ENCODE measurements around the gene CALCR.

The CALCR gene

DNA sequence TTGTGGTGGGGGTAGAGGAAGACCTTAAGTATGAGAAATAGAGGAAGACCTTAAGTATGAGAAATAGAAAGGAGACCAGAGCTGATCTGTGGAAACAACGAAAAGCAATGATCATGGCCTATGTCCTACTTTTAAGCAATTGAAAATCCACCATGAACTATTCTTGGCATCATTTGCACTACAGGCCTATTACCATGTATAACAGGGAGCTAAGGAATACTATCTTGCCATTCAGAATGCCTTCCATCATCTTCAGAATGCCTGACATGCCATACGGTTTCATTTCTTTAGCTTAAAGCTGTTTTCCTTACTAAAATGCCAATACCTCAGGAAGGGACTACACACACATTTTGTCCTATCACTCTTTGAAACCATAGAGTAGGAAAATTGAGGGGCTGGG lies 127.0 kb downstream of the CALCR start:
- DNase-seq (ENCODE audit: low read depth): no peak

- peak; percentile 7 for DNase-seq (ENCODE audit: low read depth)
Measured at GRCh38 chr7:93442478-93443224, 131.9 kb downstream of the CALCR start.

DNA sequence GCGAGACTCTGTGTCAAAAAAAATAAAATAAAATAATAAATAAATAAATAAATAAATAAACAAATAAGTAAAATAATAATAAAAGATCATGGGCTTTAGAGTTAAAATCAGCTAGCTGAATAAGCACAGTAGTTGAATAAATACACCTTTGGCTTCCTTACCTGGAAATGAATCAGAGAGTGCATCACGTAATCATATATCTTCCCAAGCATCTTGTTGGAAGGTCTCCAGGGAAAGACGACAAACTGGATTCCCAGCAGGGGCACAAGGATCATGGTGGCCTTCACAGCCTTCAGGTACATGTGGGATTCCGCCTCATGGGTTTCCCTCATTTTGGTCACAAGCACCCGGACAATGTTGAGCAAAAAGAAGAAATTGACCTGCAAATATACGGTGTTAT lies 138.7 kb downstream of the CALCR start:
- DNase-seq (ENCODE audit: low read depth): no peak

DNA sequence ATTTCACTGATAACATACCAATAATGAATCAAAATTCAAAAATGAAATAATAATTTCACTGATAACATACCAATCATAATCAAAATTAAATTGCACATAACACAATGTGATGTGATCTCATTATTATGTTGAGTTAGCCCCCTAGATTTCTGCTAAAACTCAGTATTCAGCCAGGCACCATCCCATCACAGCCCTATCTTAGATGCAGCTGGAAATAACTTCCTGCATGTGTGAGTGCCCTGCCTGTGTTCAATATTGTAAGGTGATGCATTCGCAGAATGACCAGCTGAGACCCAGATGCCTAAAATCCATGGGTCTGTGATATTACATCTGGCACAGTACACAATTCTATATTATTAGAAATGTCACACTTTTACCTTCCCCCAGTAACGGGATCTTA lies 142.4 kb downstream of the CALCR start:
- no peak for DNase-seq (ENCODE audit: low read depth)

DNA sequence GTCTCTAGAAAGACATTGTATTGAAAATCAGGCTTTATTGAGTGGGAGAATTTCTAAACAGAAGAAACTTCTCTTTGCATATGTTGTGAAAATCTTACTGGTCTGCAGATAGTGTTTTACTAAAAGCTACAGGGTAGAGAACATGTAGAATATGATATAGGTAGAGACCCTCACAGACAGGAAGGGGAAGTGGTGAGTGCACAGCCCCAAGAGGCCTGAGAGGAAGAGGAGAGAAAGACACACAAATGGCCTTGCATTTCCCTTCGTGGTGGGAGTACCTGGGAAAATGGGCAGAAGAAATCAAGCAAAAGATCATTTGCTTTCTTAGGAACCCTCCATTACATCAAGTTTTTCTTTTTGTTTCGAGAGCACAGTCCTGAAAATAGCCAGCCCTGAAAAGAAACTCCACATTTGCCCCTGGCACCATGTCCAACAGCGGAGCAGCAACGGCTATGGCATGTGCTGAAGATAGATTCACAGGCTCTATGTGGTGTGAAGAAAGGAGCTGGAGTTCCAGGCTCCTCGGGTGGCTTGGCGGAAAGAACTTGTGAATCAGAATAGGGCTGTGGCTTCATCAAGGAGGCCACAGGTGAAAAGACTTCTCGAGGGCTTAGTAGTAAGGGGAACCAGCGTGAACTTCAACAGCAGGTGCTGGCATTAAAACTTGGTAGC lies 143.5 kb downstream of the CALCR start:
- DNase-seq (ENCODE audit: low read depth): no peak

DNA sequence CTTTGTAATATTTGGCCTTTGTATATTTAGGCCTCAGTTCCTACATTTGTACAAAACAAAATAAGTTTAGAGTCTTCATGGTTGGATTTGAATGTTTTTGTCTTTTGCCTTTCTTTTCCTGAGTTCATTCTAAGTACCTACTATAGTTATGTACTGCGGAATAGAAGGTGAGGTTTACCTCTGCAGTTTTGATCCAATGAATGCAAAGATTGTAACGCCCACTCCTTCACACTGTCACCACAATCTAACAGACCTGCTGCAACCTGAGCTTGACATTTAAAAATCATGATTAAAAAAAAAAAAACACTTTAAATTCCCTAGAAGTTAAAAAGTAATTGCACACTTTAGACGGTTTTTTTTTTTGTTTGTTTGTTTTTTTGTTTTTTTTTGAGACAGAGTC lies 145.0 kb downstream of the CALCR start:
- DNase-seq (ENCODE audit: low read depth): no peak

DNA sequence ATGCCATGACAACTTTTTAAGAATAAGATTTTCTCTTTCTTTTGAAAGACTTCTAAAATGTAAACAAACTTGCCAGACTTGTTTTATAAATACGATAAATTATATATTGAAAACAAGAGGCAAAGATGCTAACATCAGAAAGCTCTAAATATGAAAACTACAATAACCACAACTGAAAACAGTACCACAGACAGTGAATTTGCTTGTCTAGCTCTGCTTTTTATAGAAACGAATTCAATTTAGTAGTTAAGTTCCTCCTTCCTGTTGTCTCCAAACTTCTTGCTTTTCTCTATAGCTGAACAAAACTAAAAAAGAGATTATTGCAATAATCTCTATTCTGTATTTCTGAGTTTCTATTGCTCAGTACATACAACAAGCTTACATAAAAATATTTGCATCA lies 147.4 kb downstream of the CALCR start:
- DNase-seq (ENCODE audit: low read depth): no peak

DNA sequence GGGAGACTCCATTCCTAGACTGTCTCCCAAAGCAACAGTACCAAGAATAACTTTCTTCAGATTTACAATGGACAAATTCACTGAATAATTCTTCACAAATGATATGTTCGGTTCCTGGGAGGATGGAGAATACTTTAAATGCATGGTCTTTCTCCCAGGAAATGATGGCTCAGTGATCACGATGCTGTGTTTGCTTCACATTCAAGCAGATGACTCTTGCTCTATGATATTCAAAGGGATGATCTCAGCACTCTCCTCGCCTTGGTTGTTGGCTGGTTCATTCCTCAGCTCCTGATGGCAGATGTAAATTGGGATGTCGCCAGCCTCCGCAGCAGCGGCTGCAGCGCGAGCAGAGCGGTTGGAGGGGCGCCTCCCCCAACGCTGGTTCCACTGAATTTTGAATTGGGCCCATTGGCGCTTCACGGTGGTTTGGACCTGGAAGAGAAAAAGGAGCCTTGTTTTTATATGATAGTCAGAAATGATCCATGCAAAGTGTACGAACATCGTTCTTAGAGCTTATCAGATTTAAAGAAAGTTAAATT lies 148.3 kb downstream of the CALCR start:
- no peak for DNase-seq (ENCODE audit: low read depth)

DNA sequence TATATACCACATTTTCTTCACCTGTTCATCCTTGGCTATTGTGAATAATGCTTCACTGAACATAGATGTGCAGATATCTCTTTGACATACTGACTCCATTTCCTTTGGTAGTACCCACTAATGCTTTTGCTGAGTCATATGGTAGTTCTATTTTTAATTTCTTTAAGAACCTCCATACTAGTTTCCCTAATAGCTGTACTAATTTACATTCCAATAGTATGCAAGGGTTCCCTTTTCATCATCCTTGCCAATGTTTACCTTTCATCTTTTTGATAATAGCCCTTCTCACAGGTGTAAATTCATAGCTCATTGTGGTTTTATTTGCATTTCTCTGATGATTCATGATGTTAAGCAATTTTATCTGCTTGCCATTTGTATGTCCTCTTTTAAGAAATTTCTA lies 159.9 kb downstream of the CALCR start:
- DNase-seq (ENCODE audit: low read depth): no peak

GRCh38 chr7:93409324-93409723 lies 165.2 kb downstream of the CALCR start:
- no peak for DNase-seq (ENCODE audit: low read depth)

GRCh38 chr7:93407239-93407638 lies 167.3 kb downstream of the CALCR start:
- DNase-seq (ENCODE audit: low read depth): no peak

GRCh38 chr7:93402944-93403343 lies 171.6 kb downstream of the CALCR start:
- DNase-seq (ENCODE audit: low read depth): no peak

DNA sequence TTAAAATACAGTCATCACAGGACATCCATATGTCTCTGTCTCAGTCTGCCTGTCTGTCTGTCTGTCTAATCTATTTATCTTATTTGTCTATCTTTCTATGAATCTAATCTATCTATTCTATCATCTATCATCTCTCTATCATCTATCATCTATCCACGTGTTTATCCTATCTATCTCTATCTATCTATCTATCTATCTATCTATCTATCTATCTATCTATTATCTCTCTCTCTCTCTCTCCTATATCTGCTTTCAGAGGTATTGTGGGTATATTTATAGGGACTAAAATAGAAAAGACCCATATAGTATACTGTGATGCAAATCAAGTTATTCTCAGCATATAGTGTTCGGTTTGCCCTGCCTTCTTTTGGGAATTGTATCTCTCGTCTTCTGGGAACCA lies 174.9 kb downstream of the CALCR start:
- no peak for DNase-seq (ENCODE audit: low read depth)

DNA sequence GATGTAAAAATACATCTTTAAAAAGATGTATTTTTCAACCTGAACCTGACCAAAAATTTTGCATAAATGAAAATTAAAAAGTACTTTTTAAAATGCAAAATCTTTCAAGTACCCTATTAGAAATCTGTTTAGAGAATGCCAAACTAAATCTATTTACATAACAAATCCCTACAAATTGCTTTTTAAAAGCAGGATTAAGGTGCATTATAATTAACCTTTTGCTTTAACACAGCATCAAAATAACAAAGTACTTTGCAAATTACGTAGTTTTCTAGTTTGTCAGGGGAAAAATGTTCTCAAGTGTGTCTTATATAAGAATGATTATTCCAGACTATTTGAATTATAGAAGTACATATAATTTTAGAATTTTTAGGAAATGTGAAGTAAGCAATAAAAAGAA lies 181.5 kb downstream of the CALCR start:
- DNase-seq (ENCODE audit: low read depth): no peak

DNA sequence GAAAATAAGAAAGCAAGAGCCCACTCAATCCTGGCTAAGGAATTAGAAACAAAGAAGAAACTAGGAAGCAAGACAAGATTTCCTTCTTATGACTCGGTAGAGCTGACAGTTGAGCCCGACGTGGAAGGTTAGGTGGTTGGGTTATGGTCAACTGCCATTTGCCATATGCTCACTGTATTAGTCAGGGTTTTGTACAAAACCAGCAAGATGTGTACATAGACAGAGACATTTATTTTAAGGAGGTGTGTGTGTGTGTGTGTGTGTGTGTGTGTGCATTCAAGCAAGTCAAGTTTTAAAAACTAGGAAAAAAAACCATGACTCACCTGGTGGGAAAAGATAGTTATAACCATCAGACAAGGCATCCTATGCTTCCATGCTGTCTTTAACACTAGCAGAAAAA lies 183.9 kb downstream of the CALCR start:
- no peak for DNase-seq (ENCODE audit: low read depth)

DNA sequence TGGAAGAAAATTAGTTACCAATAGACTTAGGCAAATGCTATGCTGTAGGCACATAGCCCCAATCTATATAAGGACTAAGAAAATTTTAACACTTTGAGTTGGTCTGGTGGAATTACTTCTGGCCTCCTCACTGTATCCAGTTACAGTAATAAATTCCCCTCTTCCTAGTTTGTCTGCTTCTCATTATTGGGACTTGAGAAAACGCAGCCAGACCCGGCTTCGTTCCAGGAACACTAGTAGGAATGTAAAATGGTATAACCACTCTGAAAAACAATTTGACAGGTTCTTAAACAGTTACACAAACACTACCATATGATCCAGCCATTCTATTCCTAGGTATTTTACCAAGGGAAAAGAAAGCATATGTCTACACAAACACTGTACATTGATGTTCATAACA lies 192.2 kb downstream of the CALCR start:
- DNase-seq (ENCODE audit: low read depth): peak; percentile 2

GRCh38 chr7:93378131-93378760 lies 196.3 kb downstream of the CALCR start:
- DNase-seq (ENCODE audit: low read depth): no peak

DNA sequence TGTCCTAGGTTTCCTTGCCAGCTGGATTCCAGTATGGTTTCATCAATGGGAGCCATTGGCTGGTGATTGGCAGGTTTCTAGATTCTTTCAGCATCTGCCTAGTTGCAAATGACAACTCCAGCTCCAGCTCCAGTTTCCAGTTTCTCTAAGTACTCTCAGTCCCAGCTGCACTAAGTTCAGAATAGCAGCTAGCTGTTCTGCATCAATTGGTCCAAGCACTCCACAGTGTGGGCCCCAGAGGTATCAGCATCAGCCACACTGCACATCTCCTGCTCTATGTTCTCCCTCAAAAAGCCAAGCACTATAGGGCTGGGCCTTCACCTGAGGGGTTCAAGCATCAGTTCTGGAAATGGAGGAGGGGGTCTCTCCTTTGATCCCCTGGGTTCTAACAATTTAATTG lies 198.9 kb downstream of the CALCR start:
- no peak for DNase-seq (ENCODE audit: low read depth)
